GM21515 (cell line): ENCODE measurements around the gene MRC2.
"Not testable (repeated sequence)": the region's sequence is repeated elsewhere in the genome, so short reads cannot be mapped to it uniquely, and the experiment has no call there.

Source experiments
- ATAC-seq: cut with Tn5 transposase; IDR thresholded peaks from one replicate; pipeline ENCODE4 v1.9.1; 2021; ENCODE audit not compliant: unreplicated experiment

The MRC2 gene

GRCh38 chr17:62627219-62627903 lies at the start of gene MRC2:
MRC2 (plus strand) TSS chr17:62627670; CDS start chr17:62627803, 133 bp downstream.
- ATAC-seq, result no peak

DNA sequence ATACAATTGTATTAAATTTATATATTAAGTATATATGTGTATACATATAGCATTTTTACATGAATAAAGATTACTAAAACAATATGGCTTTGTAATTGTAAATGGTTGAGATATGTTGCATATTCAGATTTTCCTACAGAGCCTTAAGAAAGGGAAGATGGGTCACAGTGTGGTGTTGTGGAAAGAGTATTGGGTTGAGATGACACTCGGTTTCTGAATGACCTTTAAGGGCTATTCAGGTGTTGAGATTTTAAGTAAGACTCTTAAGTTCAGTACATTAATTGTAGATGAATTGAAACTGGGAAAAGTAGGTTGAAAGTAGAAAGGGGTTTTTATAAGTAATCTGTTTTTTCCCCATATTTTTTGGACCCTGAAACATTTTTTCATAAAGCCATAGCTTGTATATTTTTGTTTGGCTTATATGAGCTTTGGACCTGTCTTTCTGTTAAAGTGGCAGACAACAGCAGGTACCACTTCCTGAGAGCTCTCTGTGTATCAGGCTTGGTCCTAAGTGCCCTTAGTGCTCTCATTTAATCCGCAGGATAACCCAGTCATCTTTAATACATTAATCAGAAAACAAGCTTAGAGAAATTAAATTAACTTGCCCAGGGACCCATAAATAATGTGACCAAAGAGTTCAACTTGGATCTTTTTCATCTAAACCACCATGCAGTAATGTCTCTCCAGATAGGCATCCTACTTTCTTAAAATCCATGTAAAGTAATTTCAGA lies 48.5 kb upstream of the MRC2 start:
- ATAC-seq, result no peak

DNA sequence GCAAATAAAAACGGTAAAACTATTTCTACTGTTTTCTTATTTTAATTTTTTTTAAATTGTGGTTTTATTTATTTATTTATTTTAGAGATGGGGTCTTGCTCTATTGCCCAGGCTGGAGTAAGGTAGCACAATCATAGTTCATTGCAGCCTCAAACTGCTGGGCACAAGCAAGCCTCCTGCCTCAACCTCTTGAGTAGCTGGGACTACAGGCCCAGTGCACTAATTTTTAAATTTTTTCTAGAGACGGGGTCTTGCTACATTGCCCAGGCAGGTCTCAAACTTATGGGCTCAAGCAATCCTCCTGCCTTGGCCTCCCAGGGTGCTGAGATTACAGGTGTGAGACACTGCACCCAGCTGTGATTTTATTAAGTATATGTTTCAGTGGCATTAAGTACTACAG lies 46.5 kb upstream of the MRC2 start:
- ATAC-seq, result no peak

DNA sequence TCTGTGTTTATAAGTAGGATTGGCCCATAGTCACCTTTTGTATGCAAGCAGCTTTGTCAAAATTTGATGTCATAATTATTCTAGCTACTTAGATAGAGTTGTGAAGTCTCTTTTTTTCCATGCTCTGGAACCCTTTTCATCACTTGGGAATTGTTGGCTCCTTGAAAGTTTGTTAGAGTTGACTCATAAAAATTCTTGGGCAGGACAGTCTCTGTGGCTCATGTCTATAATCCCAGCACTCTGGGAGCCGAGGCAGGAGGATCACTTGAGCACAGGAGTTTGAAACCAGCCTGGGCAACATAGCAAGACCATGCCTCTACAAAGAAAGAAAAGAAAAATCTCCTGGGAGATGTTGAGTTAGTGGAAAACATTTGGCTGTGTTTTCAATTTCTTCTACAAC lies 45.7 kb upstream of the MRC2 start:
- no peak for ATAC-seq

GRCh38 chr17:62587554-62587953 lies 39.9 kb upstream of the MRC2 start:
- ATAC-seq, result no peak

DNA sequence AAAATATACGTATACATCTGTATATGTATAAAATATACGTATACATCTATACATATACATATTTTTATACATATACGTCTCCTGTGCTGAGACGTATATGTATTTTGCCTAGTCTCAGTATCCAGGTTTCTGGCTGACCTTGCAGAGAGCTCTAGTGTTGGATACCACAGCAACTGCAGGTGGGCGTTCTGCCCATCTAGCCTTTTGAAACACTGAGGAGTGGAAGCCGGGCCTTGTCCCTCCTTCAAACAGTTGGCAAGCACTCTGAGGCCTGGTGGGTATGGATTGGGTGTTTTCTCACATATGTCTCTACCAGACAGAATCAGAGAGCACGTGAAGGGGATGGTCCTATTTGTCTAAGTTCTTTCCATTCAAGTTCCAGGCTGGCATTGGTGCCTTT lies 39.4 kb upstream of the MRC2 start:
- no peak for ATAC-seq

- no peak for ATAC-seq
Observed at GRCh38 chr17:62591333-62591732, 36.1 kb upstream of the MRC2 start.

GRCh38 chr17:62591822-62592221 lies 35.6 kb upstream of the MRC2 start:
- not testable (repeated sequence) for ATAC-seq

GRCh38 chr17:62592341-62593099 lies 35.0 kb upstream of the MRC2 start:
- no peak for ATAC-seq

- no peak for ATAC-seq
Observed at GRCh38 chr17:62595484-62595883, 32.0 kb upstream of the MRC2 start.

DNA sequence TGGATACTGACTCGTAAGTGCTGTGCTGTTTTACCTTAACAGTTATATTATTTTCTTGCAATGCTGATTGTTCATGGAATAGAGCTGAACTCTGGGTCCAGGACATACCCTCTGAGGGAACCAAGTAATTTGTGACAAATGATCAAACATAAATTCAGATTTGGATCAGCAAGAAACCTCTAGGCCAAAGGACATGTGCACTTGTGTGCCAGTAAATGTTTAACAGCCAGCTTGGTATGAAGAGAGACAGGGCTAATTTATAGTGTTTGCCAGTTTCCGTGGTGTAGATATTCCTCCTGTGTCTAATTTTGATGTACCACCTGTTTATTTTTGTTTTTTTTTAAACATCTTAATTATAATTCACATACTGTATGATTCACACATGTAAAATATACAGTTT lies 30.8 kb upstream of the MRC2 start:
- no peak for ATAC-seq

- no peak for ATAC-seq
Observed at GRCh38 chr17:62597150-62597549, 30.3 kb upstream of the MRC2 start.

GRCh38 chr17:62597920-62598319 lies 29.6 kb upstream of the MRC2 start:
- ATAC-seq, result no peak

- no peak for ATAC-seq
Observed at GRCh38 chr17:62599964-62600657, 27.4 kb upstream of the MRC2 start.

- no peak for ATAC-seq
Observed at GRCh38 chr17:62600805-62601204, 26.7 kb upstream of the MRC2 start.

DNA sequence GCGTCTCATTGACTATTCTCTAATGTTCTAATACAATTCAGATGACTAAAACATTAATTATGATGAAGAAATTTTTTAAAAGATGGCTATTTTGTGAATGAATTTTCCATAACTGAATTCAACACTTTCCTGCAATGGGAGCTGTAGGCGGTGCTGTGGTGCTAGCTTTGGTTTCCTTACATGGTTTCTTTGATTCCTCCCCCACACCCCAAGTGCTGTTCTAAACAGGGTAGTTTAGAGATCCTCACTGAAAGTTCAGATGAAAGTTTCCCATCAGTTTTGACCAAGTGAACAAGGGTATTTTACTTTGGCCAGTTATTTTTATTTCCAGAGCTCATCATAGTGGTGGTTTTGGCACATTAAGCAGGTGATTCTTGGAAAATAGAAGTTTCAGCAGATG lies 26.0 kb upstream of the MRC2 start:
- no peak for ATAC-seq

- ATAC-seq, result not testable (repeated sequence)
Observed at GRCh38 chr17:62603783-62604182, 23.7 kb upstream of the MRC2 start.

DNA sequence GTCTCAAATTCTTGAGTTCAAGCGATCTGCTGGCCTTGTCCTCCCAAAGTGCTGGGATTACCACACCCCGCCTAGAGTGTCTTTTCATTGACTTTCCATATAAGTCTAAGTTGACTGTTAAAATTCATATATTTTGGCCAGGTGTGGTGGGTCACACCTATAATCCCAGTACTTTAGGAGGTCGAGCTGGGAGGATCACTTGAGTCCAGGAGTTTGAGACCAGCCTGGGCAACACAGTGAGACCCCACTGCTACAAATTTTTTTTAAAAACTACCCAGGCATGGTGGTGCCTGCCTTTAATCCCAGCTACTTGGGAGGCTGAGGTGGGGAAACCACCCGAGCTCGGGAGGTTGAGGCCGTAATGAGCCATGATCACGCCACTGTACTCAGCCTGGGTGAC lies 21.9 kb upstream of the MRC2 start:
- no peak for ATAC-seq

DNA sequence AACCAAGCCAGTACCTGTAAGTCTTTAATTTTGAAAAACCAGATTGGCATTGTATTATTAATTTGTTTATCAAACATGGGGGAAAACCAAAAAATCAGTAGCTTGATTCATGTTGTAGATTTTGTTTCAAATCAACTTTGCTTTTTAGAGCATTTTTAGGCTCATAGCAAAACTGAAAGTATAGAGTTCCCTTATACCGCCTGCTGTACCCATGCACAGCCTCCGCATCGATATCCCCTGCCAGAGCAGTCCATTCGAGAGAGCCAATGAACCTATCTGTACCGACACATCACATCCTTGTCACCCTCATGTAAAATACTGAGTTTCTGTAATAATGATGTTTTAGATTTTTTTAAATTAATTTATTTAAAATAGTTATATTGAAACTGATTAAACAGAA lies 16.2 kb upstream of the MRC2 start:
- peak; percentile 74 for ATAC-seq

DNA sequence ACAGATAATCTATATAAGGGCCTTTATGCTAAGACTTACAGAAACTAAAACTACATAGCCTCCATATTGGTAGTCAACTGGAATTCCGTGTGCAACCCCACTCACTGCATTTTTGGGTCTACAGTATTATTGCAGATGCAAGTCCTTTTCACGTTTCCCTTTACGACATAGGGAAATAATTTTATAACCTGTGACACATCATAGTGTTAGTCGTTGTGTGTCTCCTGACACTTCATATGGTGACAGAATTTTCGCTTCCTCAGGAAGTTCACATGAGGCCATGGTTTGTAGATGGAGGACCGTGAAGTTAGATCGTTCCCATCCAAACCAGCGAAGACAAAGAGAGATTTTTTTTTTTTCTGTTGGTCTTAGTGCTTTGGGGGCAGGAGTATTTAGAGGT lies 15.7 kb upstream of the MRC2 start:
- ATAC-seq, result peak; percentile 28

DNA sequence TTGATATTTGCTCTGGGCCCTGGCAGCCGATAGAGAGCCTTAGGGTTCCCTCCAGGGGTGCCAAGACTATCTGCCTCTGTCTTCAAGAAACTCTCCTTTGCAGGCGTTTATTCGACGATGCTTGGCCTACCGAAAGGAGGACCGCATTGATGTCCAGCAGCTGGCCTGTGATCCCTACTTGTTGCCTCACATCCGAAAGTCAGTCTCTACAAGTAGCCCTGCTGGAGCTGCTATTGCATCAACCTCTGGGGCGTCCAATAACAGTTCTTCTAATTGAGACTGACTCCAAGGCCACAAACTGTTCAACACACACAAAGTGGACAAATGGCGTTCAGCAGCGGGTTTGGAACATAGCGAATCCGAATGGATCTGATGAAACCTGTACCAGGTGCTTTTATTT lies 15.2 kb upstream of the MRC2 start:
- ATAC-seq, result not testable (repeated sequence)
